ENCODE measurements around the gene SOCS1.

Gene SOCS1

DNA sequence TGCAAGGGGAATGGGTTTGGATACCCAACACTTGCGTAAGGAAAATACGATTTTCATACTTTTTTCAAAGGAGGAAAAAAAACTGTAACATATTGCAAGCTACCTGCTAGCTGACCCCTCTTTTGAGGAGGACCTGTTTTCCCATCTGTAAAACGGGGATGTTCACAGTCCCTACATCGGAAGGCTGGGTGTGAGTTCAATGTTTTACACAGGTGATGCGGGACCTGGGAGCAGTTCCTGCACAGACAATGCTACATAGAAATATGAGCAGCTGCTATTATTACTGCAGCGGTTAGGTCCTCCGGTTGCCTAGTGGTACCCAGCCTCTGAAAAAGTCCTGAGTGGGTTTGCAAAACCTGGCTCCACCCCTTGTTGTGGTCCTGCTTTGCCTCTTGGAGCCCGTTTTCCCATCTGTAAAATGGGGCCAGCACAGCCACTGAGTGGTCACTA lies 3.5 kb downstream of the SOCS1 start:
- no peaks in the 10 kb centered on the region for H3K9me3 ChIP-seq (ENCODE audit: insufficient read depth, low read length)
- H3K4me1 ChIP-seq (ENCODE audit: insufficient read depth, insufficient read length): peaks cover 21% of the 10 kb centered on the region
- DNase-seq (ENCODE audit: low read depth, low spot score): no peak
- no peak overlapping the region for H3K9ac ChIP-seq (ENCODE audit: insufficient read length, low read depth)
- no peaks in the 10 kb centered on the region for H3K27me3 ChIP-seq (ENCODE audit: insufficient read depth, insufficient read length)
- TF ChIP-seq ZNF274 (IDR thresholded peaks at IDR 0.05; ENCODE audit: low read depth, low read length): no peak
- no peak overlapping the region for H3K4me3 ChIP-seq (ENCODE audit: insufficient read length, low read depth)
- H3K36me3 ChIP-seq (ENCODE audit: insufficient read depth, insufficient read length, low read length): peaks cover 38% of the 10 kb centered on the region

DNA sequence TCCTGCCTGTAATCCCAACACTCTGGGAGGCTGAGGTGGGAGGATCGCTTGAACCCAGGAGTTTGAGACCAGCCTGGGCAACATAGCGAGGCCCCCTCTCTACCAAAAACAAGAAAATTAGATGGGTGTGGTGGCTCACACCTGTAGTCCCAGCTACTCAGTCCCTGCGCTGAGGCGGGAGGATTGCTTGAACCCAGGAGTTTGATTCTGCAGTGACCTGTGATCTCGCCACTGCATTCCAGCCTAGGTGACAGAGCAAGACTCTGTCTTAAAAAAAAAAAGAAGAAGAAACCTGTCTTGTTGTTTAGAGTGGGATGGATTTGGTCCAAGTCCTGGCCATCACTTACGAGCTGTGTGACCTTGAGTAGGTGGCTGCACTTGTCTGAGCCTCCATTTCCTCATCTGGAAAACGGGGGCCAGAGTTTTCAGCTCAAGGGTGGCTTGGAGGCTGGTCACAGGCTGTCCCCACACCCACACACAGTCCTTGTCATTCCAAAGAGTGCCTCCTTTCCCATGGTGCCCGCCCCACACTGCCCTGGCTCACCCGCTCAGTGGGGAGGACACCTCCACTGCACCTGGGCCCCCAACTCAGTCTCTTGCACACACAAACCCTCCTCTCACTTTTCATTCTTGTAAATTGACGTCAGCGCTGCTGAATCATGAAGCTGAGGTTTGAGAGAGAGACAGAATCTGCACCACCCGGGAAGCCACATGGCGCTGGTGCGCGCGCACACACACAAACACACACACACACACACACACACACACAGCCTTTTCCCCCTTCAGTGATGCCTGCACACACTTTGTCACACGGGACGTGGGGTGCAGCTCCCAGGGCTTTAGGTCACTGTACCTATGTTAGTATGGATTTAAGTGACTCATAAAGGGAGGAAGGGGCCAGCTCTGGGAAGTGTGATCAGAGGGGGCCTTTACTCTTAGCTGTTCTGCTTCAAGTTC lies 4.2 kb downstream of the SOCS1 start:
- TF ChIP-seq SUZ12 (IDR thresholded peaks at IDR 0.05; ENCODE audit: extremely low read depth, insufficient read depth, insufficient read length): no peak
- TF ChIP-seq ZNF274 (IDR thresholded peaks at IDR 0.05; ENCODE audit: low read depth, low read length): no peak
- TF ChIP-seq YY1 (IDR thresholded peaks at IDR 0.05; ENCODE audit: insufficient read depth, insufficient read length): no peak
- no peaks in the 10 kb centered on the region for H3K27me3 ChIP-seq (ENCODE audit: insufficient read depth, insufficient read length)
- DNase-seq (ENCODE audit: low read depth, low spot score): no peak
- no peak overlapping the region for H3K9ac ChIP-seq (ENCODE audit: insufficient read length, low read depth)
- H3K36me3 ChIP-seq (ENCODE audit: insufficient read depth, insufficient read length, low read length): peaks cover 38% of the 10 kb centered on the region
- no peaks in the 10 kb centered on the region for H3K9me3 ChIP-seq (ENCODE audit: insufficient read depth, low read length)
- H3K4me1 ChIP-seq (ENCODE audit: insufficient read depth, insufficient read length): peaks cover 21% of the 10 kb centered on the region
- H3K4me3 ChIP-seq (ENCODE audit: insufficient read length, low read depth): no peak overlapping the region

DNA sequence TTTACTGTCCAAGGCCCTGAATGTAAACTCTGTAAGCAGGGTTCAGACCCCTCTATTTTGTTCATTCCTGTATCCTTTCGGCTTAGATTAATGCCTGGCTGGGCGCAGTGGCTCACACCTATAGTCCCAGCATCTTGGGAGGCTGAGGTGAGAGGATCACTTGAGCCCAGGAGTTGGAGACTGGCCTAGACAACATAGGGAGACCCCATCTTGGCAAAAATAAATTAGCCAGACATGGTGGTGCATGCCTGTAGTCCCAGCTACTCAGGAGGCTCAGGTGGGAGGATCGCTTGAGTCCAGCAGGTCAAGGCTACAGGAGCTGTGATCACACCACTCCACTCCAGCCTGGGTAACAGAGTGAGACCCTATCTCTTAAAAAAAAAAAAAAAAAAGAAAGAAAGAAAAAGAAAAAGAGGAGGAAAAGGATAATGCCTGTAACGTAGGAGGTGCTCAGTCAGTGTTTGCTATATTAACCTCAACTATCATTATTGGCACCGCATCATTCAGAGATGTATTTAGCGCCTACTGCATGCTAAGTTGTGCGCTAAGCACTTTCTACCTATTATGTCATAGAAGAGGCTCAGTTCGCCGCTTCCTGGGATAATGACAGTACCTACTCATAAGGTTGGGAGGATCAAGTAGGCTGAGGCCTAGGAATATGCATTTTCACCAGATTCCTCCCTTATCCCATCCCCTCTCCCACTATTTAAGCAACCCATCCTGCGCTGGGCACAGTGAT lies 5.0 kb downstream of the SOCS1 start:
- Histone ChIP-seq H3K4me1 (ENCODE audit: insufficient read depth, insufficient read length) (peaks cover 21% of the 10 kb centered on the region), H3K9ac (ENCODE audit: insufficient read length, low read depth) (no peak overlapping the region), H3K27me3 (ENCODE audit: insufficient read depth, insufficient read length) (no peaks in the 10 kb centered on the region), H3K9me3 (ENCODE audit: insufficient read depth, low read length) (no peaks in the 10 kb centered on the region), H3K36me3 (ENCODE audit: insufficient read depth, insufficient read length, low read length) (peaks cover 38% of the 10 kb centered on the region), H3K4me3 (ENCODE audit: insufficient read length, low read depth) (no peak overlapping the region)
- no peak for TF ChIP-seq ZNF274 (IDR thresholded peaks at IDR 0.05; ENCODE audit: low read depth, low read length)
- no peak for TF ChIP-seq SUZ12 (IDR thresholded peaks at IDR 0.05; ENCODE audit: extremely low read depth, insufficient read depth, insufficient read length)
- no peak for TF ChIP-seq YY1 (IDR thresholded peaks at IDR 0.05; ENCODE audit: insufficient read depth, insufficient read length)
- no peak for DNase-seq (ENCODE audit: low read depth, low spot score)

DNA sequence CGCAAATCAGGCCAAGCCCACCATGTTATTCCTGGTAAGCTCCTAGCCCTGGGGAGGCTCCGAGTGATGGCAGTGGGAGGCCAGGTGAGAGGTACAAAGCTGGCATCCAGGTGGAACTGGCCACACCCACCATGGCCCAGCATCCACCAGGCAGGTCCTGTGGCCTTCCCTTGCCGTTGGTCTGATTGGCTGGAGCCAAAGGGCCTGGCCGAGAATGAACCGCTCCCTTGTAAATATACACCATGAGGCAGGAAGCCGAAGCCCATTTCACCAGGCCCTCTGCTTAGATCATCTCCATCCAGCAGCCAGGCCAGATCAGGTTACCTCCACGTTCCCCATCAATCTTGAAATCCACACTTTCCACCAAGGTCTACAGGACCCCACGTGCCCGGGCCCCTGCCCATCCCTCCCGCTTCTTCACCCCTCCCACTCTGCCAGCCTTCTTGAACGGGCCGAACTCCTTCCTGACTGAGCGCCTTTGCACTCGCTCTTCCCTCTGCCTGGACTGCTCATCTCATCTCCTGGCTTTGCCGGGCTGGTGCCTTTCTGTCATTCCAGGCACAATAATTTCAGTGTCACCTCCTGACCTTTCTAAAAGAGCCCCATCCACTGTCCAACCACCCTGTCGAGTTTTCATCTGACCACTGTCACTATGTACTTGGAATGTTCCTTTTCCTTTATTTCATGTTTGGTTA lies 5.8 kb downstream of the SOCS1 start:
- Histone ChIP-seq H3K27me3 (ENCODE audit: insufficient read depth, insufficient read length) (no peaks in the 10 kb centered on the region), H3K9ac (ENCODE audit: insufficient read length, low read depth) (no peak overlapping the region), H3K4me3 (ENCODE audit: insufficient read length, low read depth) (no peak overlapping the region), H3K36me3 (ENCODE audit: insufficient read depth, insufficient read length, low read length) (peaks cover 35% of the 10 kb centered on the region), H3K4me1 (ENCODE audit: insufficient read depth, insufficient read length) (peaks cover 21% of the 10 kb centered on the region), H3K9me3 (ENCODE audit: insufficient read depth, low read length) (no peaks in the 10 kb centered on the region)
- TF ChIP-seq YY1 (IDR thresholded peaks at IDR 0.05; ENCODE audit: insufficient read depth, insufficient read length) (no peak), SUZ12 (IDR thresholded peaks at IDR 0.05; ENCODE audit: extremely low read depth, insufficient read depth, insufficient read length) (no peak), ZNF274 (IDR thresholded peaks at IDR 0.05; ENCODE audit: low read depth, low read length) (no peak)
- no peak for DNase-seq (ENCODE audit: low read depth, low spot score)

DNA sequence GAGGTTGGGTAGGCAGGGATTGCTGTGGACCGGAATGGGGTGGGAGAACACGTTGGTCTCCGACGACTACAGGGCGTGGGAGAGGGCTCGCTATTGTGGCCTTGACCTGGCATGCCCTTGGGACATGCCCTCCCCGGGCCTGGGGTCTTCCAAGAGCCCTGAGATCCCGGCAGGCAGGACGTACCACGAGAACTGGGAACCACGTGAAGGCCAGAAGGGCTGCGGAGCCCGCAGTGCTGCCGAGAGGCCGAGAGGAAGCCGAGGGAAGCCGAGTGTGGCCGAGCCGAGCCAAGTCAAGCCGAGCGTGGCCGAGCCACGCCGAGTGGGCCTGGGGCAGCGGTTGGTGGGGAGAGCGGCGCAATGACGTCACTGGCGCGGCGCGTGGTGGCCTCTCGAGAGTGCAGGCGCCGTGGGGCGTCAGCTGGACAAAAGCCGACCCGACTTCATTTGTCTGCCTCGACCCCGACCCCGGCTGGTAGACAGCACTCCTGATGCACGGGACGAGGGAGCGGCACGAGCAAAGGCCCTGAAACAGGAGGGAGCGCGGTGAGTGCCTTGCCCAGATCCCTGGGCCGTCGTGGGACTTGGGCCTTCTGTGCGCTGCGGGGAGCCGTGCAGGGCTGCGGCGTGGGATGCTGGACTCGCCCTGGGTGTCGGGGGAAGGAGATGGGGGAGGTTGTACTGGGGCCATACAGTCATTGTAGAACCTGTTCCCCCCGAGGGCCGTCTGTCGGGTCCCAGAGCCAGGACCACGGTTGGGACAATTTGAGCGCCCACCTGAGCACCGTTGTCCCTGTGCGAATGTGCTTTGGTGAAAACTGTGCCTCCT lies 6.6 kb downstream of the SOCS1 start:
- peaks cover 21% of the 10 kb centered on the region for H3K4me1 ChIP-seq (ENCODE audit: insufficient read depth, insufficient read length)
- H3K9me3 ChIP-seq (ENCODE audit: insufficient read depth, low read length): no peaks in the 10 kb centered on the region
- no peak overlapping the region for H3K4me3 ChIP-seq (ENCODE audit: insufficient read length, low read depth)
- H3K9ac ChIP-seq (ENCODE audit: insufficient read length, low read depth): no peak overlapping the region
- H3K27me3 ChIP-seq (ENCODE audit: insufficient read depth, insufficient read length): no peaks in the 10 kb centered on the region
- no peak for TF ChIP-seq SUZ12 (IDR thresholded peaks at IDR 0.05; ENCODE audit: extremely low read depth, insufficient read depth, insufficient read length)
- TF ChIP-seq ZNF274 (IDR thresholded peaks at IDR 0.05; ENCODE audit: low read depth, low read length): no peak
- TF ChIP-seq YY1 (IDR thresholded peaks at IDR 0.05; ENCODE audit: insufficient read depth, insufficient read length): no peak
- peaks cover 28% of the 10 kb centered on the region for H3K36me3 ChIP-seq (ENCODE audit: insufficient read depth, insufficient read length, low read length)
- DNase-seq (ENCODE audit: low read depth, low spot score): no peak

DNA sequence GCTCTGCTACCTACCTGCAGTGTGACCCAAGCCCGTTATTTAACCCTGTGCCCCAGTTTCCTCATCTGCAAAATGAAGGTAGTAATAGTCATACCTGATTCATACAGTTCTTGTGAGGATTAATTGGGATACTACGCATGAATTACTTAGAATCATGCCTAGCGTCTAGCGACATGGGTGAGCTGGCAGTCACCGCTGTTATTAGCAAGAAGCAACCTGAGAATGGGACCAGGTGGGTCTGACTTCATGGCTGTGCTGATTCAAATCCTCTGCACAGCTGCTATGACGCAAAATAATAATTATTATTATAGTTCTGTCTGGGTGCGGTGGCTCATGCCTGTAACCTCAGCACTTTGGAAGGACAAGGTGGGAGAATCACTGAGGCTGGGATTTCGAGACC lies 7.9 kb downstream of the SOCS1 start:
- H3K9me3 ChIP-seq (ENCODE audit: insufficient read depth, low read length): no peaks in the 10 kb centered on the region
- H3K27me3 ChIP-seq (ENCODE audit: insufficient read depth, insufficient read length): no peaks in the 10 kb centered on the region
- peaks cover 14% of the 10 kb centered on the region for H3K36me3 ChIP-seq (ENCODE audit: insufficient read depth, insufficient read length, low read length)
- no peak for TF ChIP-seq ZNF274 (IDR thresholded peaks at IDR 0.05; ENCODE audit: low read depth, low read length)
- TF ChIP-seq YY1 (IDR thresholded peaks at IDR 0.05; ENCODE audit: insufficient read depth, insufficient read length): no peak
- TF ChIP-seq SUZ12 (IDR thresholded peaks at IDR 0.05; ENCODE audit: extremely low read depth, insufficient read depth, insufficient read length): no peak
- H3K4me1 ChIP-seq (ENCODE audit: insufficient read depth, insufficient read length): peaks cover 15% of the 10 kb centered on the region
- DNase-seq (ENCODE audit: low read depth, low spot score): no peak
- no peak overlapping the region for H3K4me3 ChIP-seq (ENCODE audit: insufficient read length, low read depth)
- no peak overlapping the region for H3K9ac ChIP-seq (ENCODE audit: insufficient read length, low read depth)
